ENCODE data around the gene SARDH. TPM values are rescaled to one million over a fixed set of nuclear protein-coding genes. Genes with fewer than 3 reads are reported as not detected.
"Not testable (repeated sequence)": the region's sequence is repeated elsewhere in the genome, so short reads cannot be mapped to it uniquely, and the experiment has no call there.

The SARDH gene
- total and polyA plus RNA-seq, 2 donors (not counting 1 experiment from before 2014, with no cell fraction given) = 2.5 to 4.8 TPM

DNA sequence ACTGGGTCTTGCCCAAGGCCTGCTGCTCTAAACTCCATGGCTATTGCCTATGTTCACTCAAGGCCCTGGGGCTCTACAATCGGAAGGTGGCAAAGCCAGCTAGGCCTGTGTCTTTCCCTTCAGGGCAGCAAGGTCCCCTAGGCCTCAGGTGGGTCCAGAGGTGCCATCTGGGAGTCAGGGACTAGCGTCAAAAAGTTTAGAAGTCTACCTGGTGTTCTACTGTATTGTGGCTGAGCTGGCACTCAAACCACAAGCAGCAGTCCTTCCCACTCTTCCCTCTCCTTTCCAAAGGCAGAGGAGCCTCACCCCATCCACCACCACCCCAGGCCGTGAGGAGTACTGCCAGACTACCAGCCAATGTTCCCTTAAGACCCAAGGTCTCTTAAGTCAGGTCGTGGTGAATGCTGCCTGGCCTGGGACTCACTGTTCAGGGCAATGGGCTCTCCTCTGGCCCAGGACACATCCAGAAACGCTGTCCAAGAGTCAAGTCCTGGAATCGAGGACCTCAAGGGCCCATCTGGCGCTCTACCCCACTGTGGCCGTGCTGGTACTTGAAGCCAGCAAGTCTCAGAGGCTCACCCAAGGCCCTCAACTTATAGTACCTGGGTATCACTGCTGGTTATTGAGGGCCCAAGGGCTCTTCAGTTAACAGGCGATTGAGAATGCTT is 13.0 kb upstream of the SARDH start:
- no peaks in the 10 kb centered on the region for H3K36me3 ChIP-seq (ENCODE audit: control insufficient read depth, insufficient read depth, low read length)
- no peak overlapping the region for H3K9ac ChIP-seq (ENCODE audit: insufficient read depth, low read length)
- H3K79me2 ChIP-seq (ENCODE audit: control insufficient read depth, insufficient read depth, low read length) = no peaks in the 10 kb centered on the region
- H3K4me1 ChIP-seq (ENCODE audit: control insufficient read depth, extremely low read depth, insufficient read depth, low read length) = no peaks in the 10 kb centered on the region
- H3K27me3 ChIP-seq (ENCODE audit: control insufficient read depth, insufficient read depth, low read length) = peaks cover 3% of the 10 kb centered on the region
- TF ChIP-seq, protein P1, sequence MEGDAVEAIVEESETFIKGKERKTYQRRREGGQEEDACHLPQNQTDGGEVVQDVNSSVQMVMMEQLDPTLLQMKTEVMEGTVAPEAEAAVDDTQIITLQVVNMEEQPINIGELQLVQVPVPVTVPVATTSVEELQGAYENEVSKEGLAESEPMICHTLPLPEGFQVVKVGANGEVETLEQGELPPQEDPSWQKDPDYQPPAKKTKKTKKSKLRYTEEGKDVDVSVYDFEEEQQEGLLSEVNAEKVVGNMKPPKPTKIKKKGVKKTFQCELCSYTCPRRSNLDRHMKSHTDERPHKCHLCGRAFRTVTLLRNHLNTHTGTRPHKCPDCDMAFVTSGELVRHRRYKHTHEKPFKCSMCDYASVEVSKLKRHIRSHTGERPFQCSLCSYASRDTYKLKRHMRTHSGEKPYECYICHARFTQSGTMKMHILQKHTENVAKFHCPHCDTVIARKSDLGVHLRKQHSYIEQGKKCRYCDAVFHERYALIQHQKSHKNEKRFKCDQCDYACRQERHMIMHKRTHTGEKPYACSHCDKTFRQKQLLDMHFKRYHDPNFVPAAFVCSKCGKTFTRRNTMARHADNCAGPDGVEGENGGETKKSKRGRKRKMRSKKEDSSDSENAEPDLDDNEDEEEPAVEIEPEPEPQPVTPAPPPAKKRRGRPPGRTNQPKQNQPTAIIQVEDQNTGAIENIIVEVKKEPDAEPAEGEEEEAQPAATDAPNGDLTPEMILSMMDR (conservative IDR thresholded peaks at IDR 0.05 in 1 of 2, IDR thresholded peaks at IDR 0.05 in 1 of 2; ENCODE audit: low read depth in 1 of 2, low read length in 2 of 2) = no peak
- TF ChIP-seq EZH2 (IDR thresholded peaks at IDR 0.05; ENCODE audit: low read length, missing control alignments) = no peak
- no peak overlapping the region for H3K4me3 ChIP-seq (replicated peaks in 1 of 4; ENCODE audit: control extremely low read depth in 1 of 4, insufficient read depth in 1 of 4, low read depth in 3 of 4, low read length in 4 of 4)
- no peak overlapping the region for H3K4me2 ChIP-seq (ENCODE audit: extremely low read depth, insufficient read depth, low read length)
- DNase-seq (ENCODE audit: low read depth in 2 of 2) = no peak
- H3K27ac ChIP-seq (ENCODE audit: insufficient read depth, low read length) = no peak overlapping the region
- no peaks in the 10 kb centered on the region for H4K20me1 ChIP-seq (ENCODE audit: control insufficient read depth, extremely low read depth, insufficient read depth, low read length)
- no peak overlapping the region for H2AFZ ChIP-seq (ENCODE audit: low read length)
- no peaks in the 10 kb centered on the region for H3K9me3 ChIP-seq (ENCODE audit: control insufficient read depth, insufficient read depth, low read depth, low read length)

DNA sequence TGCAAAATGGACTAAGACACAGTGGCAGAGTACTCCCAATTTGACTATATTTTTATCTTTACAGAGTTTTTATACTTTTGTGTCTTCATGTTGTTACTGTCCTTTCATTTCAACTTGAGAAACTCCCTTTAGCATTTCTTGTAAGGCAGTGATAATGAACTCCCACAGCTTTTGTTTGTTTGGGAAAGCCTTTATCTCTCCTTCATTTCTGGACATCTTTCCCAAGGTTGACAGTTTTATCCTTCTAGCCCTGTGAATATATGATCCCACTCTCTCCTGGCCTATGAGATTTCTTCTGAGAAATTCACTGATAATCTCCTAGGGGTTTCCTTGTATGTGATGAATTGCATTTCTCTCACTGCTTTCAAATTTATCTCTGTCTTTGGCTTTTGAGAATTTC is 9.2 kb upstream of the SARDH start:
- H3K9ac ChIP-seq (ENCODE audit: insufficient read depth, low read length) = no peak overlapping the region
- H3K4me3 ChIP-seq (replicated peaks in 1 of 4; ENCODE audit: control extremely low read depth in 1 of 4, insufficient read depth in 1 of 4, low read depth in 3 of 4, low read length in 4 of 4) = no peak overlapping the region
- no peaks in the 10 kb centered on the region for H3K9me3 ChIP-seq (ENCODE audit: control insufficient read depth, insufficient read depth, low read depth, low read length)
- H4K20me1 ChIP-seq (ENCODE audit: control insufficient read depth, extremely low read depth, insufficient read depth, low read length) = no peaks in the 10 kb centered on the region
- peaks cover 6% of the 10 kb centered on the region for H3K27me3 ChIP-seq (ENCODE audit: control insufficient read depth, insufficient read depth, low read length)
- H3K4me1 ChIP-seq (ENCODE audit: control insufficient read depth, extremely low read depth, insufficient read depth, low read length) = no peaks in the 10 kb centered on the region
- no peaks in the 10 kb centered on the region for H3K79me2 ChIP-seq (ENCODE audit: control insufficient read depth, insufficient read depth, low read length)
- no peak for DNase-seq (ENCODE audit: low read depth in 2 of 2)
- TF ChIP-seq, protein P1 (conservative IDR thresholded peaks at IDR 0.05 in 1 of 2, IDR thresholded peaks at IDR 0.05 in 1 of 2; ENCODE audit: low read depth in 1 of 2, low read length in 2 of 2) = no peak
- no peak for TF ChIP-seq EZH2 (IDR thresholded peaks at IDR 0.05; ENCODE audit: low read length, missing control alignments)
- H3K27ac ChIP-seq (ENCODE audit: insufficient read depth, low read length) = no peak overlapping the region
- H3K36me3 ChIP-seq (ENCODE audit: control insufficient read depth, insufficient read depth, low read length) = no peaks in the 10 kb centered on the region
- no peak overlapping the region for H3K4me2 ChIP-seq (ENCODE audit: extremely low read depth, insufficient read depth, low read length)
- no peak overlapping the region for H2AFZ ChIP-seq (ENCODE audit: low read length)

DNA sequence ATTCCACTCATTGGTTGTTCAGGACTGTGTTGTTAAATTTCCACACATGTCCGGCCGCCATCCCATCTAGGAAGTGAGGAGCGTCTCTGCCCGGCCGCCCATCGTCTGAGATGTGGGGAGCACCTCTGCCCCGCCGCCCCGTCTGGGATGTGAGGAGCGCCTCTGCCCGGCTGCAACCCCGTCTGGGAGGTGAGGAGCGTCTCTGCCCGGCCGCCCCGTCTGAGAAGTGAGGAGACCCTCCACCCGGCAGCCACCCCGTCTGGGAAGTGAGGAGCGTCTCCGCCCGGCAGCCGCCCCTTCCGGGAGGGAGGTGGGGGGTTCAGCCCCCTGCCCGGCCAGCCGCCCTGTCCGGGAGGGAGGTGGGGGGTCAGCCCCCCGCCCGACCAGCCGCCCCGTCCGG is 6.4 kb upstream of the SARDH start:
- not testable (repeated sequence) for H3K4me1 ChIP-seq (ENCODE audit: control insufficient read depth, extremely low read depth, insufficient read depth, low read length); H3K9ac ChIP-seq (ENCODE audit: insufficient read depth, low read length); H2AFZ ChIP-seq (ENCODE audit: low read length); H3K27ac ChIP-seq (ENCODE audit: insufficient read depth, low read length); H3K27me3 ChIP-seq (ENCODE audit: control insufficient read depth, insufficient read depth, low read length); H3K36me3 ChIP-seq (ENCODE audit: control insufficient read depth, insufficient read depth, low read length); H3K4me3 ChIP-seq (replicated peaks in 1 of 4; ENCODE audit: control extremely low read depth in 1 of 4, insufficient read depth in 1 of 4, low read depth in 3 of 4, low read length in 4 of 4); H3K79me2 ChIP-seq (ENCODE audit: control insufficient read depth, insufficient read depth, low read length); H3K4me2 ChIP-seq (ENCODE audit: extremely low read depth, insufficient read depth, low read length); DNase-seq (ENCODE audit: low read depth in 2 of 2); H3K9me3 ChIP-seq (ENCODE audit: control insufficient read depth, insufficient read depth, low read depth, low read length); H4K20me1 ChIP-seq (ENCODE audit: control insufficient read depth, extremely low read depth, insufficient read depth, low read length)

Data from fibroblast of lung (primary cell).